Smooth muscle cell (in vitro differentiated cells): ENCODE data around the gene NOX5. TPM values are rescaled to one million over a fixed set of nuclear protein-coding genes. Genes with fewer than 3 reads are reported as not detected.
A peak's percentile ranks its signal among the peaks of the same experiment; 100 is the strongest.

ENCODE experiments used
- DNase-seq: peaks from one replicate; lab custom pipeline; 2025; ENCODE audit not compliant: unreplicated experiment; lab: John Stamatoyannopoulos, UW
- H2AFZ ChIP-seq: fragments of 200-600 bp; sonication (generic); 2 replicates; pipeline ENCODE4 v1.6.0; 2016; ENCODE audit warnings: antibody characterized with exemption, low read depth, mild to moderate bottlenecking
- H3F3A ChIP-seq: fragments of 200-600 bp; sonication (generic); 2 replicates; pipeline ENCODE4 v1.6.0; 2017; ENCODE audit warnings: antibody characterized with exemption, low read depth
- H3K27ac ChIP-seq: fragments of 200-600 bp; sonication (generic); 2 replicates; pipeline ENCODE4 v1.5.1; 2016; ENCODE audit warnings: low read depth, mild to moderate bottlenecking
- H3K27me3 ChIP-seq: fragments of 200-600 bp; sonication (generic); 2 replicates; pipeline ENCODE4 v1.6.1; 2016; ENCODE audit warnings: low read depth, mild to moderate bottlenecking
- H3K36me3 ChIP-seq: fragments of 200-600 bp; sonication (generic); 2 replicates; pipeline ENCODE4 v1.5.1; 2016; ENCODE audit warnings: low read depth
- H3K4me1 ChIP-seq: fragments of 200-600 bp; sonication (generic); 2 replicates; pipeline ENCODE4 v1.5.1; 2016; ENCODE audit warnings: low read depth
- H3K4me2 ChIP-seq: fragments of 200-600 bp; sonication (generic); 2 replicates; pipeline ENCODE4 v1.6.0; 2016; ENCODE audit warnings: mild to moderate bottlenecking
- H3K4me3 ChIP-seq: fragments of 200-600 bp; sonication (generic); 2 replicates; pipeline ENCODE4 v1.5.1; 2016; ENCODE audit warnings: mild to moderate bottlenecking
- H3K79me2 ChIP-seq: fragments of 200-600 bp; sonication (generic); 2 replicates; pipeline ENCODE4 v1.6.0; 2016; ENCODE audit warnings: low read depth, mild to moderate bottlenecking
- H3K9ac ChIP-seq: fragments of 200-600 bp; sonication (generic); 2 replicates; pipeline ENCODE4 v1.6.0; 2016; ENCODE audit warnings: low read depth
- H3K9me3 ChIP-seq: fragments of 200-600 bp; sonication (generic); replicated peaks from 2 replicates; pipeline ENCODE4 v1.5.1; 2016; ENCODE audit warnings: low read depth
- H4K20me1 ChIP-seq: fragments of 200-600 bp; sonication (generic); 2 replicates; pipeline ENCODE4 v1.6.0; 2016; ENCODE audit warnings: low read depth
- CTCF ChIP-seq: fragments of 200-600 bp; sonication (generic); IDR thresholded peaks from 2 replicates; pipeline ENCODE4 v1.5.1; 2017; ENCODE audit warnings: borderline replicate concordance, mild to moderate bottlenecking, antibody characterized with exemption; ENCODE audit not compliant: insufficient read depth, poor library complexity, severe bottlenecking
- WGBS: methylation state at CpG from one replicate; pipeline ENCODE4 v1.1.7; 2016; ENCODE audit warnings: low lambda C conversion rate; 5-methylcytosine and 5-hydroxymethylcytosine counted together
- polyA plus RNA-seq: library from polyadenylated mRNA; unstranded; fragments of >200 nt; fragmentation: Nextera tagmentation; extraction: Ambion mirVana; gene quantifications from 2 replicates; pipeline ENCODE4 v1.2.1, GENCODE V29; 2016
- total RNA-seq: library from RNA; depleted of rRNA; stranded (reverse); fragments of >200 nt; gene quantifications from 2 replicates; pipeline ENCODE4 v1.2.3, GENCODE V29; 2014

The NOX5 gene
- total and polyA plus RNA-seq, 2 experiments from 2014 or later, result 0.16 to 0.22 TPM

GRCh38 chr15:69104050-69104750, 89.7 kb downstream of the NOX5 start:
- Histone ChIP-seq H3F3A (no peaks in the 10 kb centered on the region), H3K27me3 (peaks cover 18% of the 10 kb centered on the region), H3K79me2 (no peaks in the 10 kb centered on the region), H3K27ac (no peak overlapping the region), H3K9me3 (no peaks in the 10 kb centered on the region), H4K20me1 (no peaks in the 10 kb centered on the region), H3K4me3 (no peak overlapping the region), H2AFZ (no peak overlapping the region), H3K4me2 (no peak overlapping the region), H3K9ac (no peak overlapping the region), H3K4me1 (no peaks in the 10 kb centered on the region), H3K36me3 (no peaks in the 10 kb centered on the region)
- TF ChIP-seq CTCF, result no peak
- WGBS, result 81% methylated on average over 12 of the region's 12 CpGs
- no peak for DNase-seq

DNA sequence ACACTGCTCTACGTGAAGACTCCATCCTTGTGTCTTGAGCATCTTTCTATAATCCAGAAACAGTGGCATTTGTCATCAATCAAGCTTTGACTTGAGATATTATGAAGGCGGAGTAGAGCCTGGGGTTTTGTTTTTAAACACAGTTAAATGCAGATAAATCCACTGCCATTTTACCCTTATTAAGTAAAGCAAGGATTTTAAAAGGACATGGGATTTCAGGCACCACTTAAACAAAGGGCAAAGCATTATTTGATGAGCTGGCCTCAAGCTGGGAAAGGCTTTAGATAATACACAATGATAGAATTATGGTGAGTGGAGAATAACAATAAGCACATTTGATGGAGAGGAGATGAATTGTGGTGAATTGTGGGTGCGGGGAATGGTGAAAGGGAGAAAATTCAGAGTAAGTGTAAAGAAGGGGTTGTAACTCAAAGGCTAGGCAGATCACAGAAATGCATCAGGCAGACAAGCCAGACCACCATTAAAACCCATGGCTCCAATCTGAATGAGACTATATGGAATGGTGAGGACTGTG, 91.0 kb downstream of the NOX5 start:
- no peaks in the 10 kb centered on the region for H3K36me3 ChIP-seq

GRCh38 chr15:69107025-69107620, 92.6 kb downstream of the NOX5 start:
- no peaks in the 10 kb centered on the region for H4K20me1 ChIP-seq
- no peak overlapping the region for H3K4me3 ChIP-seq
- no peak overlapping the region for H3K9ac ChIP-seq
- H3K27me3 ChIP-seq, result peaks cover 13% of the 10 kb centered on the region
- peak overlapping the region; percentile 33 for H3K27ac ChIP-seq
- no peak for DNase-seq
- H3K4me2 ChIP-seq, result peak overlapping the region; percentile 8
- no peaks in the 10 kb centered on the region for H3K4me1 ChIP-seq
- no peaks in the 10 kb centered on the region for H3K36me3 ChIP-seq
- no peaks in the 10 kb centered on the region for H3F3A ChIP-seq
- no peak for TF ChIP-seq CTCF
- no peak overlapping the region for H2AFZ ChIP-seq
- H3K79me2 ChIP-seq, result no peaks in the 10 kb centered on the region
- H3K9me3 ChIP-seq, result no peaks in the 10 kb centered on the region
- WGBS, result 25% methylated on average over 4 of the region's 4 CpGs

More for the DNA sequence above, 91.0 kb downstream of the NOX5 start:
- H2AFZ ChIP-seq, result no peak overlapping the region
- no peaks in the 10 kb centered on the region for H3K4me1 ChIP-seq
- no peaks in the 10 kb centered on the region for H3K79me2 ChIP-seq
- H3K4me2 ChIP-seq, result no peak overlapping the region
- H3K27me3 ChIP-seq, result peaks cover 21% of the 10 kb centered on the region
- no peak overlapping the region for H3K27ac ChIP-seq
- H3K9me3 ChIP-seq, result no peaks in the 10 kb centered on the region
- no peak for DNase-seq
- no peak for TF ChIP-seq CTCF
- no peak overlapping the region for H3K9ac ChIP-seq
- no peaks in the 10 kb centered on the region for H4K20me1 ChIP-seq
- WGBS, result 92% methylated on average over 3 of the region's 3 CpGs
- no peaks in the 10 kb centered on the region for H3F3A ChIP-seq
- H3K4me3 ChIP-seq, result no peak overlapping the region

Other genes starting within 250 kb of the NOX5 start
- 63.1 and 71.8 TPM in 2 replicates for gene ANP32A, start 193.8 kb upstream of the NOX5 start, total RNA-seq
- 93.7 and 129 TPM in 2 replicates for gene ANP32A, start 193.8 kb upstream of the NOX5 start, polyA plus RNA-seq
- not detected in 2 replicates for gene SPESP1, start 84.2 kb upstream of the NOX5 start, total RNA-seq
- gene SPESP1, start 84.2 kb upstream of the NOX5 start, polyA plus RNA-seq, result not detected in 2 replicates
- 26.6 and 30.7 TPM in 2 replicates for gene GLCE, start 145.9 kb downstream of the NOX5 start, total RNA-seq
- gene GLCE, start 145.9 kb downstream of the NOX5 start, polyA plus RNA-seq, result 7.7 and 8.3 TPM in 2 replicates